Lower leg skin (tissue), 3 donors: ENCODE measurements around the gene AQP9.

Experiments used
- CTCF ChIP-seq, 3 donors: fragments of 450-650 bp; IDR thresholded peaks; one replicate each; pipeline ENCODE4 v1.5.1; 2016; ENCODE audit warnings: antibody characterized with exemption in 3 of 3, mild to moderate bottlenecking in 3 of 3, moderate library complexity in 2 of 3
- POLR2A ChIP-seq, 2 donors: fragments of 450-650 bp; IDR thresholded peaks; one replicate each; pipeline ENCODE4 v1.6.1; 2016 to 2017; ENCODE audit warnings: antibody characterized with exemption in 2 of 2, mild to moderate bottlenecking in 1 of 2, moderate library complexity in 1 of 2

GRCh38 chr15:58206151-58206550 lies 68.0 kb downstream of the AQP9 start:
- TF ChIP-seq CTCF (IDR thresholded peaks at IDR 0.05) (no peak), POLR2A (IDR thresholded peaks at IDR 0.05) (no peak)
